GM12864 (cell line): Measurements from ENCODE around the gene MED12L.

Source experiments
- DNase-seq: peaks from one replicate; pipeline ENCODE4 v3.0.0-alpha.2; 2011; ENCODE audit warnings: low read depth
- H3K4me3 ChIP-seq: 2 replicates; pipeline ENCODE4 v1.5.1; 2011; ENCODE audit warnings: mild to moderate bottlenecking, low read depth, low read length, control low read depth
- TF ChIP-seq, protein P1 (sequence below): IDR thresholded peaks from 2 replicates; pipeline ENCODE4 v1.5.1; 2011; ENCODE audit warnings: low read depth, mild to moderate bottlenecking, moderate library complexity, low read length, control low read depth, inconsistent platforms; ENCODE audit errors: missing control alignments

Gene MED12L, protein sequence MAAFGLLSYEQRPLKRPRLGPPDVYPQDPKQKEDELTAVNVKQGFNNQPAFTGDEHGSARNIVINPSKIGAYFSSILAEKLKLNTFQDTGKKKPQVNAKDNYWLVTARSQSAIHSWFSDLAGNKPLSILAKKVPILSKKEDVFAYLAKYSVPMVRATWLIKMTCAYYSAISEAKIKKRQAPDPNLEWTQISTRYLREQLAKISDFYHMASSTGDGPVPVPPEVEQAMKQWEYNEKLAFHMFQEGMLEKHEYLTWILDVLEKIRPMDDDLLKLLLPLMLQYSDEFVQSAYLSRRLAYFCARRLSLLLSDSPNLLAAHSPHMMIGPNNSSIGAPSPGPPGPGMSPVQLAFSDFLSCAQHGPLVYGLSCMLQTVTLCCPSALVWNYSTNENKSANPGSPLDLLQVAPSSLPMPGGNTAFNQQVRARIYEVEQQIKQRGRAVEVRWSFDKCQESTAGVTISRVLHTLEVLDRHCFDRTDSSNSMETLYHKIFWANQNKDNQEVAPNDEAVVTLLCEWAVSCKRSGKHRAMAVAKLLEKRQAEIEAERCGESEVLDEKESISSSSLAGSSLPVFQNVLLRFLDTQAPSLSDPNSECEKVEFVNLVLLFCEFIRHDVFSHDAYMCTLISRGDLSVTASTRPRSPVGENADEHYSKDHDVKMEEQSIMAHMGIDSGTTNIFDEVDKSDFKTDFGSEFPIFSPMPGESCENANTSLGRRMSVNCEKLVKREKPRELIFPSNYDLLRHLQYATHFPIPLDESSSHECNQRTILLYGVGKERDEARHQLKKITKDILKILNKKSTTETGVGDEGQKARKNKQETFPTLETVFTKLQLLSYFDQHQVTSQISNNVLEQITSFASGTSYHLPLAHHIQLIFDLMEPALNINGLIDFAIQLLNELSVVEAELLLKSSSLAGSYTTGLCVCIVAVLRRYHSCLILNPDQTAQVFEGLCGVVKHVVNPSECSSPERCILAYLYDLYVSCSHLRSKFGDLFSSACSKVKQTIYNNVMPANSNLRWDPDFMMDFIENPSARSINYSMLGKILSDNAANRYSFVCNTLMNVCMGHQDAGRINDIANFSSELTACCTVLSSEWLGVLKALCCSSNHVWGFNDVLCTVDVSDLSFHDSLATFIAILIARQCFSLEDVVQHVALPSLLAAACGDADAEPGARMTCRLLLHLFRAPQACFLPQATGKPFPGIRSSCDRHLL (N-terminal part only)

DNA sequence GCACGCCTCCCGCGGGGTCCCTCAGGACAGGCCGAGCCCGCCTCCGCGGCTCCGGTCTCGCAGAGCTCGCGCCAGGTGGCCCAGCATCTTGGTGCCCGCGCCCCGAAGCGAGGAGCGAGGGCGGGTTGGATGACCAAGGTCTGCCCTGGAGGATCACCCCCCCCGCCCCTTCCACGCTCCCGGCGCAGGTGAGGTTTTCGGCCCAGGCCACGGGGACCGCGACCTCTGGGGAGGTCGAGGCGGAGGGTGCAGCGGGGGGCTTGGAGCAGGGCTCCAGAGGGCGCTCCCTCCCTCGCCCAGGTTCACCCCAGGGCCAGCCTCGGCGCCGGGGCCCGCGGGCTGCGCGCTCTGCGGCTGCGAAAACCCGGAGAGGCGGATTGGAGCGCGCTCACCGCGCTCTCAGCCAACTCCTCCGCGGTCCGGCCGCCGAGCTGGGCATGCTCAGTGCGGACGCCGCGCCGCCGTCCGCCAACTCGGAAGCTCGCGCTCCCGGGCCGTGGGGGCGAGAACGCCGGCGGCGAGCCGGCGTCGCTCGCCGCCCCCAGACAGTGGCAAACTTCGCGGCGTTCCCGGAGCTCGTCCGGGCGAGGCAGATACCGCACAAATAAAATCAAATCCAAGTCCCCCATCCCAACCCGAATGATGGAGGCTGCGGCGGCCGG lies at the start of gene MED12L:
TSS of gene MED12L (plus strand) at position 438 of the 662 bp plus-strand sequence. CDS start 1,263 bp downstream, outside the sequence.
- peak within 1 kb of the TSS; percentile 59 for H3K4me3 ChIP-seq
- DNase-seq: no peak
- TF ChIP-seq, protein P1, sequence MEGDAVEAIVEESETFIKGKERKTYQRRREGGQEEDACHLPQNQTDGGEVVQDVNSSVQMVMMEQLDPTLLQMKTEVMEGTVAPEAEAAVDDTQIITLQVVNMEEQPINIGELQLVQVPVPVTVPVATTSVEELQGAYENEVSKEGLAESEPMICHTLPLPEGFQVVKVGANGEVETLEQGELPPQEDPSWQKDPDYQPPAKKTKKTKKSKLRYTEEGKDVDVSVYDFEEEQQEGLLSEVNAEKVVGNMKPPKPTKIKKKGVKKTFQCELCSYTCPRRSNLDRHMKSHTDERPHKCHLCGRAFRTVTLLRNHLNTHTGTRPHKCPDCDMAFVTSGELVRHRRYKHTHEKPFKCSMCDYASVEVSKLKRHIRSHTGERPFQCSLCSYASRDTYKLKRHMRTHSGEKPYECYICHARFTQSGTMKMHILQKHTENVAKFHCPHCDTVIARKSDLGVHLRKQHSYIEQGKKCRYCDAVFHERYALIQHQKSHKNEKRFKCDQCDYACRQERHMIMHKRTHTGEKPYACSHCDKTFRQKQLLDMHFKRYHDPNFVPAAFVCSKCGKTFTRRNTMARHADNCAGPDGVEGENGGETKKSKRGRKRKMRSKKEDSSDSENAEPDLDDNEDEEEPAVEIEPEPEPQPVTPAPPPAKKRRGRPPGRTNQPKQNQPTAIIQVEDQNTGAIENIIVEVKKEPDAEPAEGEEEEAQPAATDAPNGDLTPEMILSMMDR: peak; percentile 15

DNA sequence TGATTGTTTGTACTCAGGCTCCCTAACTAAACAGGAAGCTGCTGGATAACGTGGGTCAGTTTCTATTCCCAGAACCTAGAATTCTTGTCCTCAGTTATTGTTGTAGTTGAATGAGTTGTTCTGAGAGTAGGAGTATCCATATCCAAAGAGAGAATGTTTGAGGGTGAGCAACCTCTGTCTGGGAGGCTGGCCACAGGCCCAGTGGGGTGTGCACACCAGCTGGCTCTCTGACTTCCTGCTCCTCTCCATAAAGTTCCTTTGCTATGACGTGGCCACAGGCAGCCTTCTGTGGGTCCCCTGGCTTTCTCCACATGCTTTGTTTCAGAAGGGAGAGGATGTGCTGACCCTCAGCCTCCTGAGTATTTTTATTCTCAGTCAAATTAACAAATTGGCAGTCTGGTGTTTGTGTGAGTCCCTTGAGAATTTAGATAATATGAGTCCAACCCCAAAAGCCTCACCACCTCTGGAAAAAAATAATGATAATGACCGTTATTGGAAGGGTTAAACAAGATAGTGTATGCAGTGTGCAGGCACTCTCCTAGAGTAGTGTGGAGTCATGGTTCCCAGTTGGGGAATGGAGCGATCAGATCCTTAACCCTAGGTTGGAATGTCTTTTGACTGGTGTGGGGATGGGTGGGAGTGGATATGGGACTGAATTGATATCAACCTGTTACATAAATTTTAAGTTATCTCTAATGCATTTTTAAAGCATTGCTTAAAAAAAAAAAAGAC lies 47.6 kb upstream of the MED12L start:
- TF ChIP-seq, protein P1: no peak
- H3K4me3 ChIP-seq: no peak overlapping the region
- no peak for DNase-seq

DNA sequence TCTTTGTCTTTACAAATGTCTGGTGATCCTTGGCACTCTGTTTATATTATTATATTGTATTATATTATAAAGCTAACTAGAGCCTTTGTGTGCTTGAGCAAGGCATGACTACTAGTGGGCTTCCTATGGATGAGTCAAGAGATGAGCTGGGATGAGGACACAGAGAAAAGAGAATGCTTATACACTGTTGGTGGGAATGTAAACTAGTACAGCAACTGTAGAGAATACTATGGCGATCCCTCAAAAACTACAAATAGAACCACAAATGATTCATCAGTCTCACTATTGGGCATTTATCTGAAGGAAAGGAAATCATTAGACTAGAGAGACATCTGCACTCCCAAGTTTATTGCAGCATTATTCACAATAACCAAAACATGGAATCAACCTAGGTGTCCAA lies 40.8 kb upstream of the MED12L start:
- no peak for DNase-seq
- TF ChIP-seq, protein P1: no peak
- no peak overlapping the region for H3K4me3 ChIP-seq

DNA sequence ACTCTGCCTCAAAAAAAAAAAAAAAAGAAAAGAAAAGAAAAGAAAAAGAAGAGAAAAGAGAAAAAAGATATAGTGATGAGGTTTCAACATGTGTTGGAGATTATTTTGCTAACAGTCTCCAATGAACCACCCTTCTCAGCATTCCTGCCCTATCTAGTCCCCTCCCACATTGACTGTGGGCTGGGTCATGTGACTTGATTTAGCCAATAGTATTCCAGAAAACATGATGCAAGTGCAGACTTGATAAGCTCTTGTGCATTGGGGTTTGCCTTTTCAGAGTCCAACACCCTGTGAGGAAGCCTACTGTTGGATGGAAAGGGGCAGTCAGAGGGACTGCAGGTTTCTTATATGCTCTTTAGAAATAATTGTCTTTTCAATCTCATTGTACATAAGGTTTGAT lies 37.8 kb upstream of the MED12L start:
- TF ChIP-seq, protein P1: no peak
- H3K4me3 ChIP-seq: no peak overlapping the region
- no peak for DNase-seq

DNA sequence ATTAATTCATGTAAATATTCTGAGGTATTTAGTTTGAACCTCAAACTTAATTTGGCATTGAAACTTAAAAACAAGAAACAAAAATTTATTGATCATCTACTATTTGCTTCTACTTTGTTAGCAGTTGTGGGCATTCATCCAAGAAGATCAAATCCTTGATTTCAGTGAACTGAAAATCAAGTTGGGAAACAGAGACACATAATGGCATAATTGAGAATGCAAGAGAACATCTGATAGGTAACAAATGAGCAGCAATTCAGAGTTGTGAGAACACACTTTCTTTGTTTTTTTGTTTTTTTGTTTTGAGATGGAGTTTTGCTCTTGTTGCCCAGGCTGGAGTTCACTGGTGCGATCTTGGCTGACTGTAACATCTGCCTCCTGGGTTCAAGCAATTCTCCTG lies 33.9 kb upstream of the MED12L start:
- no peak overlapping the region for H3K4me3 ChIP-seq
- TF ChIP-seq, protein P1: no peak
- no peak for DNase-seq

DNA sequence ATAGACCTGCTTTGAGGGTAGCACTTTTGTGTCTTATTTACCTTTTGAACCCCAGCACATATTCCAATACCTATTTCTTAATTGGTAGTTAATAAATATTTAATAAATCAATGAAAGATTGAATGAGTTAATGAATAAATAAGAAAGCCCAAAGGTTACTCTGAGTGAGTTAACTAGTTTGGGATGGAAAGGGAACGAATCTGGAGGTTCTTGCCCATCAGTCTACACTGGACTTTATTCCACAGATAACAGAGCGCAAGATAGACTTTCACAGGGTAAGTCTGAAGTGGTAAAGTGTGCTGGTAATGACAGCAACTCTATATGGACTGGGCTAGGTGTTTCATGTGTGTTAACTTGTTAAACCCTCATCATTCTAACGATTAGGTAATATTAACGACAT lies 33.1 kb upstream of the MED12L start:
- DNase-seq: no peak
- H3K4me3 ChIP-seq: no peak overlapping the region
- TF ChIP-seq, protein P1: no peak
